Measurements from ENCODE around the gene NME8.

Gene NME8

DNA sequence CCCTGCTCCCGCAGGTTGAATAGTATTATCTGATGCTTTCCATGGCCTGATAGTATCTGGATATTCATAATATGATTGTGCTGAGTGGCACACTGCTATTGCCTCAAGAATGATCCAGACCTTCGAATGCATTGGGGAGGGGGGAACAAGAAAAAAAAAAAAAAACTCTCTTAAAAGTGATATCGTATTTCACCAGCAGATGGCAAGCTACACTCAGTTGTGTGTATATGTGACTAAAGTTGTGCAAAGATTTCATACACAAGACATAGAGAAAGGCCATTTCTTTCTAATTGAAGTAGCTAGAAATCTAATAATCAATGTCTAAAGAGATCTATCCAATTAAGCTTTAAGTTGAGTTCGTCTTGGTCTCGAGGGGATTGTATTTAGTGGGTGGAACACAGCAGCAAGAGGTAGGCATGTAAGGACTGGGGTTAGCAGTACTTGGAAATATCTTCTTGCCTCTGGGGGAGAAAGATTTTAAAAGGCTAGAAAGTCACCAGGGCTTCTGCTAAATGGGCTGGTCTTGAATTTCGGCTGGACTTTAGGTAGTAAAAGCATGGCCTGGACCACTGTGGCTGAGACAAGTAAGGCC is 52.9 kb downstream of the NME8 start:
- DNase-seq (ENCODE audit: low read depth in 4 of 4, low spot score in 1 of 4) = no peak

DNA sequence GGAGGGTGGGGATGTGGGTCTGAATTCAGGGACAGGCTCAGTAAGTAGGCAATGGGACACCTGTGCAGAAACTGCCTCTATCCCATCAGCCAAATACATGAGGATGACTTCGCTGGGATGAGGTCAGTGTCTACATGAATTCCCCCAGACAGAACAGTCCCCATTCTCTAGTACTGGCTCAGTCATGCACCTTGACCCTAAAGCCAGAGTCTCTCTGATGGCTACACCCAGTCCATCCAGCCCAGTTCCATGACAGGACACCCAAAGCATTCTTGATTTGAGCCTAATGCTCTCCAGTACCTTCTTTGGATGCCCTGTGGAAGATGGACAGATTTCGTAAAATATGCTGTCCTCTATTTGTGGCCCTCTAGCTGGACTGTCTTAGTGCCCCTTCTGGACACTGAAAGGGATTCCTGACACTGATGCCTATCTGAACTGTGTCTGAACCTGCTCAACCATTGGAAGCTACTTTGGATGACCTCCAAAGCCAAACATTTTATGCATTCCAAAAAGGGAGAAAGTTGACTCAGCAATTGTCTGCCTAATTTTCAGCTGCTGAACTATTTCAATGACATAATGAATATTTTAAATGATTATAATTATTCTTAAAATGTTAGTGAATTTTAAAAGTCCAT is 53.6 kb downstream of the NME8 start:
- no peak for DNase-seq (ENCODE audit: low read depth in 4 of 4, low spot score in 1 of 4)

DNA sequence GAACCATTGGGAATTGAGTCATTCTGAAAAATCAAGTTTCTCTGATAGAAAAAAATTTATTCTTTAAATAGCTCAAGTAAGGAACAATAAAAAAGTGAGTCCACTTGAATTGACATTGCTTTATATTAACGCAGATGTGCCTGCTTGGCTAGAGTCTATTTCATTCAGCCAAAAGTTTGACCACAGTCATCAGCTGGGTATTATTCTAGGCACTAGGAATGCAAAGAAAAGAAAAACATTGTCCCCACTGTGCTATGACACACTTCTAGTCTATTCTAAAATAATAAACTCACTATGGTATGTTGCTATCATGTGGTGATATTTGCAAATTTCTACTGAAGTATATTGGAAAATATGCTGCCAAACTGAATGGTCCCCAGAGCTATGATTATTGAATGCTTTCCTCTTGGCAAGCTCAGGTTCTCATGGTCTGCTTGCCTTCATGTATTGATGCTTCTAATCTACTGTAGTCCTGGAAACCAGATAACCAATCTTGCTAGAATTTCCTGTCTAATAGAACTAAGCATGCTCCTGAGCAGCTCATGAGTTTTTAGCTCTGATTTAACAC is 59.9 kb downstream of the NME8 start:
- DNase-seq (ENCODE audit: low read depth in 4 of 4, low spot score in 1 of 4) = no peak

DNA sequence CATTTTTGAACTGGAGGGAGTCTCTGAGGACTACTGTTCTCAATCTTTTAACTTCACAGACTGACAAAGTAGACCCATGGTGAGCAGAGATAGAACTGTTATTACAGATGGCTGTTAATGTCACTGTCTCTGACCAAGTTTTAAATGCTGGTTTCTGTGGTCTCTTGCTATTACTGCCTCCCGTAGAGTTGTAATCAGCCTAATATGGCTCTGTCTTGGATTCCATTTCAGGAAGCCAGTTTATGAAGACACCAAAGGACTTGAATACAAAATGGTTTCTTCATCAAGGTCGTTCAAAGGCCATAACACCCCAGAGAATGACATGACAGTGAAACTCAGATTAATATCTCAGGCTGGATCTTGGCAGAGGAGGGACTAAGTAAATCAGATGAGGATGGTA is 64.4 kb downstream of the NME8 start:
- no peak for DNase-seq (ENCODE audit: low read depth in 4 of 4, low spot score in 1 of 4)

DNA sequence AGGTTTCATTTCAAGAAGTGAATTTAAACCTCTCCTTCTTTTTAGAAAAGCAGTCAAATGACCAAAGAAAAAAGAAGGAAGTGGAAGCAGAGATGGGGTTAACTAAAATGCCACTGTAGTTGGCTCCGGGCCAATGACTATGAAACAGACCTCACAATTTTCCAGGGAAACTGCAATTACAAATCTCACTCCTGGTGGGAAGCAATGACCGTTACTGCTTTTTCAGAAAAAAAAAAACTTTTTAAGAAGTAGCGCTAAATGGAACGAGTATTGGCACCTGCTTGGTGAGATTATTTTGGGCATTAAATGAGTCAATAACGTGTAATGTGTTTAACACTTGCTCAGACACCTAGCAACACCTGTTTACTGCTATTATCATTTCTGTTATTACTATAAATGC is 67.0 kb downstream of the NME8 start:
- no peak for DNase-seq (ENCODE audit: low read depth in 4 of 4, low spot score in 1 of 4)

DNA sequence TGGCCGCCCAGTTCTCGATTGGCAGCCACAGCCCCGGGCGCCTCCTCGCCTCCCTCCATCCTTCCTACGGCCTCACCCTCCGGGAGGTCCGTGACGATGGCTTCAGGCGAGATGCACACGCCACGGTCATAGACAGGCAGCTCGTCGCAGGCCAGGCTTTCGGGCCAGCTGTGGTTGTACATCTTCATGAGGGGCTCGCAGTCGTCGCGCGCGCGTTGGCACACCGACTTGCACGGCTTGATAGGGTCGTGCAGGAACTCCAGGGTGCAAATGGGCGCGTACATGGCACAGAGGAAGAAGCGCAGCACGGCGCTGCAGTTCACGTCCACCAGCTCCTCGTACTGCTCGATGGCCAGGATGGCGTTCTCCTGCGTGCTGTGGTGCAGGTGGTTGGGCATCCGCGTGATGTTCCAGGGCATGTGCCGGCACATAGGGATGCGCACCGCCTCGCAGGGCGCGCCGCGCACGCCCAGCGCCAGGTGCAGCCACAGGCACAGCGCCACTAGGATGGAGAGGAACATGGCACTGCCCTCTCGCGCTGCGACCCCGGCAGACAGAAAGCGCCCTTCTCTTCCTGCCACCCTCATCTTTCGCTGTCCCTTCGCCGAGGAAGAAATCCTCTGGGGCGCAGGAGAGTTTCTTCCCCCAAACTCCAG is 67.7 kb downstream of the NME8 start:
- no peak for DNase-seq (ENCODE audit: low read depth in 4 of 4, low spot score in 1 of 4)

DNA sequence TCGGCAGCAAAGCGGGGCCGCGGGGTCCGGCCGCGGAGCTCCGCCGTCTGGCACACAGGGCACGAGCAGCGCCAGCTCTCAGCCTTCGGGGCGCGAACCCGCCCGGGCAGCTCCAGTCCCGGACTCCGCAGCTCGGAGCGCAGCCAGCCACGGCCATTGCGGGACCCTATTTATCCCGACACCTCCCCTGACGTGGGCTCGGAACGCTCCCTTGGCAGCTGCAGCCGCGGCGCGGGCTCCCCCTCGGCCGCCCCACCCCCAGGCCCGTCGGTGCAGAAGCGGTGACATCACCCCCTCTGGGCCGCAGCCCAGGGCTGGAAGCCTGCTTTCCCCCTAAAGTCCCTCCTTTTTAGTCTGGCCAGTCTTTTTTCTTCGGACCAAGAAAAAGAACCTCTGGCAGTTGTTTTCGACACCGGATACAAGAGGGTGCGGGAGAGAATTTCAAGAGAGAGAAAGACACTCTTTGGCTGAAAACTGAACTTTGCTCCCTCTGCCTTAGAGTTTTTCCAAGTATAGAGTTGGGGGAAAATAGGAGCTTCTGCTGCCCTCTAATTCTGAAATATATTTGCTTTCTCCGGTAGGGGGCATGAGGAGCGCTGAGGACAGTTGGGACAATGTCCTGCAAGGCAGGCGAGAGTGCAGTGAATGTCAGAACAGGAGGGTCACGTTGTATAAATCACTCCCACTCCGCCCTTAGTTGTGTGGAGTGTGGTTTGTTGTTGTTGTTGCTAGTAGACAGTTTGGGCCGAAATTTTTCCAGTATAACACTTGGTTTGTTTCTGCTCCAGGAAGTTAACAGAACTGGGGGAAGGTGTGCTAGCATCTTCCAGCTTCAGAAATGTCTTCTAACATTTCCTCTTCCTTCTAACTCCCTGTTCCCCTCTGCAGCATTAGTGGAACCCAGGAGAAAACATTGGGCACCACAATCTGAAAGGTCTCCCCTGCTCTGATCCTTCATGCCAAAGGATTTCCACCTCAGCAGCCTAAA is 68.6 kb downstream of the NME8 start, which contains the start of gene SFRP4:
Gene SFRP4, minus strand, starts transcription at position 145 of the 988 bp plus-strand sequence. CDS start 280 bp downstream, outside the sequence.
- DNase-seq (ENCODE audit: low read depth in 4 of 4, low spot score in 1 of 4) = no peak

DNA sequence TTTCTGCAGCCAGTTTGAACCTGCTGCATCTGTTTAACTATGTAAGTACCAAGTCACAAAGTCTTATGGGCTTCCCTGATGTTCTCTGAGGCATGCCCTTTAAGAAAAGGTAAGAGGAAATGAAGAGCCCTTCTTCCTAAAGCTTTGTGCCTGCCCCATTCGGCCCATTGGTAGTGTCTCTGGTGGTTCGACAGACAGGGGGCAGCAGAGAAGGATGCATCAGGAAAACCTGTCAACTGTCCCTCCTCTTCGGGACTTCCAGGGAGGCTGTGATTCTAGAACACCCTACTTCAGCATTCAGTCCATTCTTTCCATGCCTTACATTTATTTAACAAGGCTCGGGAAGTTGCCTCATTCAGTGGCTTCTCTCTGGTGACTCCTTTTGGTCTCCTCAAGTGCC is 70.1 kb downstream of the NME8 start:
- DNase-seq (ENCODE audit: low read depth in 4 of 4, low spot score in 1 of 4) = no peak

DNA sequence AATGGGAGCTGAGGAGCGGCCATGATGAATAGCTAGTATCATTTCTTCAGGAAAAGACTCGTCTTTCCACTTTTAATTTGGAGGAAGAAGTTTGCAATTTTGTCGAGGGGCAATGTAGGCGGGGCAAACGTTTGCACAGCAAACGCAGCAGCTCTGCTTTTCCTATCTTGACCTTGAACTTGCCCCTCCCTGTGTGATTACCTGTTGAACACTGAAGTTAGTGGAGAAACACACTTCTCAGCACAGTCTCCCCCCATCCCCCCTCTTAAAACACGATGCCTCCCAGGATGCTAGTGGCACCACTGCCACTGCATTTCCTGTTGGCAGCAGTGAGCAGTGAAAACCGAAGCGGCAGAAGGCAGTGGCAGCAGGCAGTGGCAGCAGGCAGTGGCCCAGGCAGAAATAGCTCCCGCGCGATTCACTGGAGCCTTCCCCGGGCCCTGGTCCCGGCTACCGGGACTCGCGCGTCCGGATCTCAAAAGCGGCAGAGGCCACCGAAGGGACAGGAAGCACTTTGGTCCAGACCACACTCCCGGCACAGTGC is 72.0 kb downstream of the NME8 start, which contains the start of gene EPDR1:
Gene EPDR1, plus strand, starts transcription at position 336 of the 544 bp plus-strand sequence. CDS start 300 bp downstream, outside the sequence.
- no peak for DNase-seq (ENCODE audit: low read depth in 4 of 4, low spot score in 1 of 4)

DNA sequence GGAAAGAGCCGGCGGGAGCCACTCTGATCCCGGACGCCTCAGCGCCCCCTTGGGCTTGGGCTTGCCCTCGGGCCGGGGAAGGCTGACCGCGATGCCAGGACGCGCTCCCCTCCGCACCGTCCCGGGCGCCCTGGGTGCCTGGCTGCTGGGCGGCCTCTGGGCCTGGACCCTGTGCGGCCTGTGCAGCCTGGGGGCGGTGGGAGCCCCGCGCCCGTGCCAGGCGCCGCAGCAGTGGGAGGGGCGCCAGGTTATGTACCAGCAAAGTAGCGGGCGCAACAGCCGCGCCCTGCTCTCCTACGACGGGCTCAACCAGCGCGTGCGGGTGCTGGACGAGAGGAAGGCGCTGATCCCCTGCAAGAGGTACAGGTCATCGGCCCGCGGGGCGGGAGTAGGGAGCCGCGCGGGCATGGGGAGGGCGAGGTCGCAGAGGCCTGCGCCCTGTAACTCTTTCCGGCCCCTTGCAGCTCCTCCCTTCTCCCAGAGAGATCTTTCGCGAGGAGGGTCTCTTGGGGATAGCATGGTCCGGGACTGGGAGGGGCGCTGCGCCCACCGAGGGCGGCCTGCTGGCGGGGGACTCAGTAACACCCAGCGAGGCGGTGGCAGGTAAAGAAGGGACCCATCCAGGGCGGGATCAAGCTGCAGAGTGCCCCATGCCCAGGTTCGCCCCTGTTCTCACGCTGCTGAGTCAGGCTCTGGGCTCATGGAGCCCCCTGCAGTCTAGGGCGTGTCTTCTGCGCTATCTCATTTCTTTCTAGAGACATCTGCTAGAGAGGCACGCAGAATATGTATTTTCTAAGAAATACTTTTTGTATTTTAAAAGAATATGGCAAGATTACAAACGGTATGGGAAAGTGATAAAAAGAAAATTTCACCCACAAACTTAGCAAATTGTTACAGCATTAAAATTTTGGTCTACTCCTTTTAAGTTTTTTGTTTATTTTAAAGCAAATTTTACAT is 72.7 kb downstream of the NME8 start:
- no peak for DNase-seq (ENCODE audit: low read depth in 4 of 4, low spot score in 1 of 4)

DNA sequence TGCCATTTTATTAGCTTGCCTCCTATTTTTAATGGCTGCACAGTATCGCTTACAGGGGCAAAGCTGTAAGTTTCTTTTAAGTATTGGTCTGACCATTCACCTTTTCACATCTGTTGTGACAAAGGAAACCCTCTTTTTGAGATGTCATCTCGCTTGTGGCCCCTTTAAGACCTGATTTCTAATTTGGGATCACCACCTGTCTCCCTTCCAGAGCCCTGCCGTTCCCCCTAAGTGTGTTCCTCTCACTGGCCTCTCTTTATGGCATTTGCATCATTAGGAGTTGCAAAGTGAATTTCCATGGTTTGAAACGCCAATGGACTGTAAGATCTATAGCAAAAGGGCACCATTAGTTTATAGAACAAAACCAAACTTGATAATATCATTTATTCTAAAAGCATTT is 73.5 kb downstream of the NME8 start:
- no peak for DNase-seq (ENCODE audit: low read depth in 4 of 4, low spot score in 1 of 4)

DNA sequence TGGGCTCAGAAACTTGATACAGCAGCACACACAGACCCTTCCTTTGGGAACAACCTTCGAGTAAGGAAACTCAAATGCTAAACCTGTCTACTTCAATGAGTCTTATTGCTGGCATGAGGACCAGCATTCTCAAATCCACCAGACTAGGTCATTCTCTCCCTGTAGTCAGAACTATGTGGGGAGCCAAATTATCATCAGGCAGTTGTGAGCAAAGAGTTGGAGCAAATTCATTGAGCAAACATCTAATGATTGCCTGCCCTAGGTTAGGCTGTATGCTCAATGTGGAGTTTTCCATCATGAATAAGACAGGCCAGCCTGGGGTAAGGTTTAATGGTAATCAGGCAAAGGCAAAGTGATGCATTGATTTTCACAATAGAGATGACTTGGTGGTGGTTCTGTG is 75.6 kb downstream of the NME8 start:
- DNase-seq (ENCODE audit: low read depth in 4 of 4, low spot score in 1 of 4) = no peak

DNA sequence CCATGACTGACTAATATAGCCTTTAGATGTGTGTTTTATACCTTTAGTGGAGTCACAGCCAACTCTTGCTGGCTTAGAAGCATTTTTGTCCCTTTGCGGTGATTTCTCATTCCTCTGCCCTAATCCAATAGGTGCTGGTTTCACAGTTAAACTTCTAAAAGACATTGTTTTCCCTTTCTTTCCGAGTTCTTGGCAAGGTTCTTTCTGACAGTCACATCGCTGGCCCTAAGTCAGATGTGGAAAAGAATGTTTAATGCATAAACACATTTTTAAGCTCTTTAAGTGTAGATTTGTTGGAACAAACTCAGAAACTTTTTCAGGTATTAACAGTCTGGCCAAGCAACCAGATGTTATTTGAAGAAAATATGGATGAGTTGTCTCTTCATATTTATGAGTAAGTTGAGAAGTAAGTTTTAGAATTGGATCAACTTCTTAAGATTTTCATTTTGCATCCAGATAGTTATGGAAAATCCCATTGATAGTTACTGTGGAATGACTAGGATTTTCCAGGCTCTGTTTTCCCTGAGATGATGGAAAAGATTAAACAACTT is 76.2 kb downstream of the NME8 start:
- no peak for DNase-seq (ENCODE audit: low read depth in 4 of 4, low spot score in 1 of 4)

DNA sequence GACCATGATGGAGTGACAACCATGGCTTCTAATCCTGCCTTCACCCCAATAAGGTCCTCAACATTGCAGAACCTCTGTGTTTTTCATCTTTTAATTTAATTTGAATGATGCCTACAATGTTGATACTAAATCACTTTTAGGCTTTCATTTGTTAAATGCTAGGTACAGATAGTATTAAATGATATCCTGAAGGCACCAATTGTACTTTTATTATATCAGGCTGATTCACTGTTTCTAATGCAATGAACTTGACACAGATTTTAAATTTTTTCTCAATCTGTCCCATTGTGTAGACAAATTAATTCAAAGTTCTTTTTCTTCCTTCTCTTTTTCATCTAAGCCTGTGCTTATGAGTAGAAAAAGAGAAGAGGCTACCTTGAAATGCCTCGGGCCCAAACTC is 77.2 kb downstream of the NME8 start:
- no peak for DNase-seq (ENCODE audit: low read depth in 4 of 4, low spot score in 1 of 4)

DNA sequence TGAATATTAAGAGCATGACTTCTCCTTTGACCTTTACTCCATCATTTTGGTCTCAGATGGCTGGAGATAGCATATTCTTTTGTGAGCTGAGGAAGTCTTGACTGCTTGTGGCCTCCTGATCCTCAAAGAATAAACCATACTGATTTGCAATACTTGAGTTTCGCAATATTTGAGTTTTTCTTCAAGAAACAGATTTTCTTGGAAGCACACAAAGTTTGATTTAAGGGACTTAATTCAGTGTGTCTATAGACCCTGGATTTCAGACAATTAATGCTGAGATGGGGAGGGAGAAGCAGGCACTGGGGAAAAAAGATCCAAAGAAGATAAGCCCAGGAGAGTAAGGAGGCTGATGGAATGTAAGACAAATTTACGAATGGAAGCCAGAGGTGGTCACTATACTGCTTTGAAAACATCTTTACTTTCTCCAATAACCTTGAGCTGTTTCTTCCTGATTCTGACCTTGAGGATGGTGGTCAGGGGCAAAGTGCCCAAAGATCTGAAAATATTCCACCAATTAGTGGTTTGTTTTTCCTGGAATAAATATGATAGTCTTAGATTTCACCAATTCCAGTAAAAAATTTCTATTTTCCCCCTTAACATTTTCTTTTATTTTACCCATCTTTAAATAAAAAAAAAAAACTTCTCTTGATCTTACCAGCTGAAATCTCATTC is 79.5 kb downstream of the NME8 start:
- DNase-seq (ENCODE audit: low read depth in 4 of 4, low spot score in 1 of 4) = no peak

DNA sequence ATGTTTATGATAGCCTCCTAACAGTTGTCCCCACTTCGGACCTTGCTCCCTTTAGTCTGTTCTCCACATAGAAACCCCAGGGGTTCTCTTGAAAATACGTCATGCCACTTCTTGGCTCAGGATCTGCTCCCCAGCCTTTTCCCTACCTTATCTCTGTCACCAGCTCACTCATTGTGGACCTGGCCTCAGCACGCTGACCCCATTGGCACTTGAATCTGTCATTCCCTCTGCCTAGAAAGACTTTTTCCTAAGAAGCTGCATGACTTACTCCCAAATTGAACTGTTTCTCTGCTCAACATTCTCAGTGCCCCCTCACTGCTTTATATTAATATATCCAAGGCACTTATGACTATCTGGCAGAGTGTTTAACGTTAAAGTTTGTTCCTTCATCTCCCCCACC is 80.5 kb downstream of the NME8 start:
- DNase-seq (ENCODE audit: low read depth in 4 of 4, low spot score in 1 of 4) = no peak

DNA sequence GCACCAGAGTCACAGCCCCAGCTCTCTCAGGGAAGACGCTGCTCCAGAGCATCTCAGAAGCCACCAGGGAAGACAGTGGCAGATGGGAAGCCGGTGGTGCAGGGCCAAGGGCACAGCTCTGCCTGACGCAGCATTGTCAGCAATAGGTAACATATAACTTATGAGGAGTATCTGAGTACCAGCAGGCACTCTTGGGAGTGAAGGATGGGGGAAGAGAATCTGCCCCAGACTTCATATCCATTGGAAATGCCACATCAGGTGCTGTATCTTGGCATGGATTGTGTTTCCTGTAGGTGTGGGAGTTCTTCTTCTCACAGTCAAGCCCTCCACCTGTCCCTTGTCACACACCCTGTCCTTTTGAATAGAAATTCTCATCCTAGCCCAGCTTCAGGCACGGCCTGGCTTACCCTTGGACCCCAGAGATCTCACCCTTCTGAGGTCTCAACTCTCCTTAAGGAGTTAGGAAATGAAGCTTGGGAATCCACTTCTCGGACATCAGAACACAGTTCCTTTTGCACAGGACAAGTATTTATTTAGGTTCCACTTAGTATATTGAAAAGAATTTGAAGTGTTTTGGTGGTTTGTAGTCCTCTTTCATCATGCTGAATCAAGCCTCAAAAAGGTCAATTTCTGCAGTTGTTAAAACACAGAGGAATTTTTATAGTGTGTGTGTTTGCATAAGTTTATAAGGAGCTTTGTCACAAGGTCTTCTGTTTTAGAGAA is 82.0 kb downstream of the NME8 start:
- no peak for DNase-seq (ENCODE audit: low read depth in 4 of 4, low spot score in 1 of 4)

DNA sequence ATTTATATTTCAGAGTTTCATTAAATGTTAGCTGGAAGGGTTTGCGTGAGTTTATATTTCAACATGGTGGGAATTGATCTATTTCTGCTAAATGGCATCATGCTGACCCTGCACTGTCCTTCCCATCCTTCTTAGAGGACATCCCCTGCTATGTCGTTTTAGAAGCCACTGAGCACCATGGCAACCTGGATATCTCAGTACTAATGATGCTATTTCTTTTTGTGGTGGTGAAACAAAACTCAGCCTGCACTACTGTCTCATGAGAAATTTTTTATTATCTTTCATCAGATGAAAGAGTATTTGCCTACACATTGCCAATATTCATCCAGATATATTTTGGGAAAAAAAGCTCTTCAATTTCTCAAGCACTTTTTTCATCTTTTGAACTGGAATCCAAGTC is 84.1 kb downstream of the NME8 start:
- no peak for DNase-seq (ENCODE audit: low read depth in 4 of 4, low spot score in 1 of 4)

Data from stimulated activated CD4-positive, alpha-beta T cell treated with anti-CD3 and anti-CD28 coated beads, Interleukin-1b, Interleukin-23, amount 100 ng/mL, for 24 hours (primary cell).